A549 (cell line): Measurements from ENCODE around the gene RYR1. TPM values are rescaled to one million over a fixed set of nuclear protein-coding genes. Genes with fewer than 3 reads are reported as not detected.

Experiments
- ATAC-seq, 2 experiments: fragments of 200-7000 bp in 1 of 2; fragments of >200 bp in 1 of 2; cut with Nextera tagmentation in 1 of 2; cut with Tn5 transposase in 1 of 2; 3 replicates each; pipeline versions ENCODE4 v1.8.0 to v1.9.1; 2018 to 2020; ENCODE audit warnings: mild to moderate bottlenecking in 1 of 2, moderate library complexity in 1 of 2
- CTCF ChIA-PET: fragments of 300-600 bp; sonication (Branson Sonifier 250); formaldehyde crosslinking; extraction: SDS; loops from one replicate; lab custom pipeline; 2021; ENCODE audit warnings: antibody characterized with exemption, inconsistent platforms; lab: Yijun Ruan, JAX
- POLR2A ChIA-PET: fragments of 350-600 bp; formaldehyde crosslinking; extraction: SDS; loops from one replicate; lab custom pipeline; 2021; ENCODE audit warnings: antibody characterized with exemption, inconsistent platforms; lab: Yijun Ruan, JAX
- DNase-seq, 2 experiments: peaks; one replicate each; pipeline versions ENCODE4 v3.0.0 to v3.0.0-alpha.2; 2011 to 2016; ENCODE audit warnings: low read depth in 1 of 2, low spot score in 1 of 2
- FAIRE-seq: peaks from 2 replicates; lab custom pipeline; 2011; peaks lifted over from hg19 to GRCh38; lab: Jason Lieb, UNC
- H3K27ac ChIP-seq, 2 experiments: fragments of >200 bp; sonication (Bioruptor Twin); formaldehyde crosslinking; 3 replicates each; pipeline ENCODE4 v1.5.1; 2016 to 2017
- H3K4me1 ChIP-seq: fragments of >200 bp; sonication (Bioruptor Twin); formaldehyde crosslinking; 3 replicates; pipeline ENCODE4 v1.6.1; 2016
- H3K4me2 ChIP-seq: fragments of >200 bp; sonication (Bioruptor Twin); formaldehyde crosslinking; 3 replicates; pipeline ENCODE4 v1.6.1; 2016
- H3K4me3 ChIP-seq: fragments of >200 bp; sonication (Bioruptor Twin); formaldehyde crosslinking; 3 replicates; pipeline ENCODE4 v1.5.1; 2016
- H3K9me3 ChIP-seq: fragments of >200 bp; sonication (Bioruptor Twin); formaldehyde crosslinking; 3 replicates; pipeline ENCODE4 v1.6.1; 2016
- BHLHE40 ChIP-seq: IDR thresholded peaks from 2 replicates; pipeline ENCODE4 v1.6.1; 2012; ENCODE audit warnings: low read depth, low read length, inconsistent platforms
- CEBPB ChIP-seq, 2 experiments: fragments of >200 bp in 1 of 2; sonication (Bioruptor Twin) in 1 of 2; formaldehyde crosslinking in 1 of 2; IDR thresholded peaks; 2 replicates each; pipeline ENCODE4 v1.6.1; 2012 to 2016
- CHD2 ChIP-seq: fragments of 150-350 bp; IDR thresholded peaks from 2 replicates; pipeline ENCODE4 v1.6.1; 2014; ENCODE audit warnings: low read length; ENCODE audit not compliant: partially characterized antibody
- EHF ChIP-seq: fragments of 250-450 bp; sonication (Bioruptor Pico); IDR thresholded peaks from 2 replicates; pipeline ENCODE4 v1.5.0; 2020; ENCODE audit warnings: mild to moderate bottlenecking
- ESRRA ChIP-seq: fragments of 150-350 bp; IDR thresholded peaks from 2 replicates; pipeline ENCODE4 v1.6.1; 2014; ENCODE audit warnings: mild to moderate bottlenecking, low read length, borderline replicate concordance
- FOXS1 ChIP-seq: fragments of 250-450 bp; sonication (Bioruptor Pico); IDR thresholded peaks from 2 replicates; pipeline ENCODE4 v1.5.0; 2020; ENCODE audit warnings: mild to moderate bottlenecking, moderate library complexity
- HDAC2 ChIP-seq: fragments of 200-600 bp; sonication (generic); IDR thresholded peaks from 2 replicates; pipeline ENCODE4 v1.6.1; 2016
- JUN ChIP-seq, 2 experiments: fragments of >200 bp; sonication (Bioruptor Twin); formaldehyde crosslinking; IDR thresholded peaks; 2 replicates in 1 of 2; 3 replicates in 1 of 2; pipeline ENCODE4 v1.6.1; 2016 to 2017
- KDM5A ChIP-seq: fragments of 200-600 bp; sonication (generic); IDR thresholded peaks from 2 replicates; pipeline ENCODE4 v1.6.1; 2016; ENCODE audit warnings: antibody characterized with exemption, mild to moderate bottlenecking
- MAFK ChIP-seq: fragments of 450-650 bp; IDR thresholded peaks from 2 replicates; pipeline ENCODE4 v1.6.1; 2014; ENCODE audit not compliant: partially characterized antibody
- MAZ ChIP-seq: fragments of 150-350 bp; IDR thresholded peaks from 2 replicates; pipeline ENCODE4 v1.6.1; 2014; ENCODE audit warnings: antibody characterized with exemption, low read depth, low read length, borderline replicate concordance
- NPAS2 ChIP-seq: fragments of 250-450 bp; sonication (Bioruptor Pico); IDR thresholded peaks from 2 replicates; pipeline ENCODE4 v1.8.0; 2022; ENCODE audit warnings: mild to moderate bottlenecking, moderate library complexity, borderline replicate concordance
- NR3C1 ChIP-seq: fragments of >200 bp; sonication (Bioruptor Twin); formaldehyde crosslinking; IDR thresholded peaks from 3 replicates; pipeline ENCODE4 v1.6.1; 2017
- POLR2A ChIP-seq: IDR thresholded peaks from 2 replicates; pipeline ENCODE4 v1.6.1; 2012; ENCODE audit warnings: mild to moderate bottlenecking, low read length
- POLR2AphosphoS2 ChIP-seq: conservative IDR thresholded peaks from 2 replicates; pipeline ENCODE4 v1.6.1; 2012; ENCODE audit warnings: low read length, improper control_type of control experiment, inconsistent platforms
- RAD21 ChIP-seq, 2 experiments: fragments of >200 bp in 1 of 2; sonication (Bioruptor Twin) in 1 of 2; formaldehyde crosslinking in 1 of 2; IDR thresholded peaks in 1 of 2; conservative IDR thresholded peaks in 1 of 2; 2 replicates in 1 of 2; 3 replicates in 1 of 2; pipeline ENCODE4 v1.6.1; 2012 to 2018; ENCODE audit warnings: inconsistent platforms in 1 of 2
- RCOR1 ChIP-seq: fragments of 150-350 bp; IDR thresholded peaks from 2 replicates; pipeline ENCODE4 v1.6.1; 2014; ENCODE audit warnings: antibody characterized with exemption, low read length, low read depth
- TP53 ChIP-seq: fragments of 250-450 bp; sonication (Bioruptor Pico); IDR thresholded peaks from 2 replicates; pipeline ENCODE4 v1.5.0; 2021; ENCODE audit warnings: mild to moderate bottlenecking, moderate library complexity
- ZSCAN20 ChIP-seq: fragments of 250-450 bp; sonication (Bioruptor Pico); IDR thresholded peaks from 2 replicates; pipeline ENCODE4 v1.8.0; 2022; ENCODE audit warnings: mild to moderate bottlenecking, moderate library complexity
- WGBS: methylation state at CpG from one replicate; pipeline ENCODE4 v1.1.6; 2017; ENCODE audit errors: missing lambda C conversion rate; 5-methylcytosine and 5-hydroxymethylcytosine counted together
- polyA plus RNA-seq, 4 experiments: library from polyadenylated mRNA; depleted of rRNA in 3 of 4; stranded (reverse); fragments of >200 nt; fragmentation: RNase III in 1 of 4; extraction: RNeasy Plus Mini Kit Qiagen cat#74134 plus additional on column Dnase treatment in 1 of 4; gene quantifications; 2 replicates in 3 of 4; 3 replicates in 1 of 4; pipeline ENCODE4 v1.2.3, GENCODE V29; 2011 to 2017
- TF ChIP-seq, protein P1 (sequence below): fragments of 200-600 bp; sonication (generic); IDR thresholded peaks from 2 replicates; pipeline ENCODE4 v1.6.1; 2016; ENCODE audit warnings: antibody characterized with exemption, mild to moderate bottlenecking, moderate library complexity
- TF ChIP-seq, protein P2 (sequence below): fragments of 250-450 bp; sonication (Bioruptor Pico); IDR thresholded peaks from 2 replicates; pipeline ENCODE4 v1.5.0; 2020; ENCODE audit warnings: low read depth, mild to moderate bottlenecking, moderate library complexity
- TF ChIP-seq, protein P3 (sequence below): IDR thresholded peaks from 2 replicates; pipeline ENCODE4 v1.6.1; 2012; ENCODE audit warnings: low read depth, borderline replicate concordance
- TF ChIP-seq, protein P4 (sequence below): fragments of 250-450 bp; sonication (Bioruptor Pico); IDR thresholded peaks from 2 replicates; pipeline ENCODE4 v1.5.0; 2021; ENCODE audit warnings: mild to moderate bottlenecking, moderate library complexity, borderline replicate concordance
- TF ChIP-seq, protein P5 (sequence below): IDR thresholded peaks from 2 replicates; pipeline ENCODE4 v1.6.1; 2012
- TF ChIP-seq, protein P6 (sequence below): IDR thresholded peaks from 2 replicates; pipeline ENCODE4 v1.6.1; 2012

The RYR1 gene
- polyA plus RNA-seq, 2 of the 4 experiments (the other 2 are of a cell fraction) = 1.4 to 3.1 TPM

DNA sequence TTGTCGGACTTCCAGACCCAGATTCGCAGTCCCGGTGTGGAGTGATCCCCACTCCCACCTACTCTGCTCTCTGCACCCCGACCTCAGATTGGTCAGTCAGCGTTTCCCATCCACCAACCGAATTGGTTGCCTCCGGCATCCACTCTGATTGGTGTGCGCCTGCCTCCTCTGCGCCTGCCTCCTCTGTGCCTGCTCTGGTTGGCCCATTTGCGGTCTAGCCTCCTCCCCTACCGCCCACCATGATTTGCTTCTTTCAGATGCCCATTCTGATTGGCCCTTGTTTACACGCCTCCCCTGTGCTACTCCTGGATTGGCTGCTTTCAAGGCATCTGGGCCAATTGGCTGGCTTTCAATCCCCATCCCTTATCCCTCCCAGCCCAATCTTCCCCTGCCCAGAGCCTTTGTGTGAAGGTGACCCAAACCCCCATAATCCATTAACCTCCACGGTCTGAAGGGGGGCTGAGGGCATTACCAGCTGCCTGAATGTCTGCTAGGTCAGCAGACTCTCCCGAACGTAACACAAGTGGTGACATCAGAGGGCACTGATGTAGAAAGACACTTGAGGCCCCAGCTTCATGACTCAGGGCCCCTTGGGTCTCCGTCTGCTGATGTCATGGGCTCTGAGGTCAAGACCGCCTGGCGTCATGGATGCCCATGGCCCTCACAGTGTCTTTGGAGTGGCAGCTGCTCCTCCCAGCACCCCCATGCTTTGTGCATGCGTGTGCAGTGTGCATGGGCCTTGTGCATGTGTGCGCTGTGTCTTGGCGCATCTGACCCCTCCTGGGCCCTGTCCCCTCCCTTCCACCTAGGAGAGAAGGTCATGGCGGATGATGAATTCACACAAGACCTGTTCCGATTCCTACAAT, 103.8 kb downstream of the RYR1 start:
- CTCF ChIA-PET = interaction anchor here (0.5 to 2.0 kb wide), 5 partner anchors 9 to 98 kb away, joined by 3 to 6 read pairs (median 3); no protein-coding TSS in a partner anchor

DNA sequence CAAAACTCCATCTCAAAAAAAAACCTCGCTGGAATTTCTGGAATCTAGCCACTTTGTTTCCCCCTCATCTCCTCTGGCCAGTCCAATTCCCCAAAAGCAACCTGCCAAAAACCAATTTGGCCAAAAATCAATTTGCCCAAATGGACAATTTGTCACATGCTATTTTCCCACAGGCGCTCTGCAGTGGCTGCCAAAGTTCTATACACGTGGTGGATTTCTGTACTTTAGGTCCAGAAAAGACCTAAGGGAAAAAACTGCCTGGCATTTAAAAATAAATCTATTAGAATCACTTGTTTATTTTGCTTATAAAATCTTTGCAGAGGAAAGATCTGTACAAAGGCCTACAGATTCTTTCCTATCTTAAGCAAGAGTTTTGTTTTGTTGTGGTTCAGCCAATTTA, 104.9 kb downstream of the RYR1 start:
- no peak overlapping the region for H3K4me2 ChIP-seq
- DNase-seq (no peak), FAIRE-seq (peak; percentile 36), ATAC-seq (no peak)
- ChIA-PET POLR2A (no interaction called here), CTCF (interaction anchor here (0.6 to 2.0 kb wide), 4 partner anchors 59 to 422 kb away, joined by 3 to 6 read pairs (median 4); no protein-coding TSS in a partner anchor)
- TF ChIP-seq RAD21 (conservative IDR thresholded peaks at IDR 0.05 in 1 of 2, IDR thresholded peaks at IDR 0.05 in 1 of 2) = no peak
- TF ChIP-seq POLR2A = no peak
- TF ChIP-seq HDAC2 = no peak
- TF ChIP-seq NPAS2 = no peak
- TF ChIP-seq BHLHE40 = no peak
- TF ChIP-seq MAFK = no peak
- TF ChIP-seq NR3C1 = no peak
- no peak for TF ChIP-seq RCOR1
- TF ChIP-seq, protein P1, sequence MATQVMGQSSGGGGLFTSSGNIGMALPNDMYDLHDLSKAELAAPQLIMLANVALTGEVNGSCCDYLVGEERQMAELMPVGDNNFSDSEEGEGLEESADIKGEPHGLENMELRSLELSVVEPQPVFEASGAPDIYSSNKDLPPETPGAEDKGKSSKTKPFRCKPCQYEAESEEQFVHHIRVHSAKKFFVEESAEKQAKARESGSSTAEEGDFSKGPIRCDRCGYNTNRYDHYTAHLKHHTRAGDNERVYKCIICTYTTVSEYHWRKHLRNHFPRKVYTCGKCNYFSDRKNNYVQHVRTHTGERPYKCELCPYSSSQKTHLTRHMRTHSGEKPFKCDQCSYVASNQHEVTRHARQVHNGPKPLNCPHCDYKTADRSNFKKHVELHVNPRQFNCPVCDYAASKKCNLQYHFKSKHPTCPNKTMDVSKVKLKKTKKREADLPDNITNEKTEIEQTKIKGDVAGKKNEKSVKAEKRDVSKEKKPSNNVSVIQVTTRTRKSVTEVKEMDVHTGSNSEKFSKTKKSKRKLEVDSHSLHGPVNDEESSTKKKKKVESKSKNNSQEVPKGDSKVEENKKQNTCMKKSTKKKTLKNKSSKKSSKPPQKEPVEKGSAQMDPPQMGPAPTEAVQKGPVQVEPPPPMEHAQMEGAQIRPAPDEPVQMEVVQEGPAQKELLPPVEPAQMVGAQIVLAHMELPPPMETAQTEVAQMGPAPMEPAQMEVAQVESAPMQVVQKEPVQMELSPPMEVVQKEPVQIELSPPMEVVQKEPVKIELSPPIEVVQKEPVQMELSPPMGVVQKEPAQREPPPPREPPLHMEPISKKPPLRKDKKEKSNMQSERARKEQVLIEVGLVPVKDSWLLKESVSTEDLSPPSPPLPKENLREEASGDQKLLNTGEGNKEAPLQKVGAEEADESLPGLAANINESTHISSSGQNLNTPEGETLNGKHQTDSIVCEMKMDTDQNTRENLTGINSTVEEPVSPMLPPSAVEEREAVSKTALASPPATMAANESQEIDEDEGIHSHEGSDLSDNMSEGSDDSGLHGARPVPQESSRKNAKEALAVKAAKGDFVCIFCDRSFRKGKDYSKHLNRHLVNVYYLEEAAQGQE = no peak
- TF ChIP-seq ZSCAN20 (CRISPR knock-in tag) = no peak
- TF ChIP-seq FOXS1 (CRISPR knock-in tag) = no peak
- TF ChIP-seq, protein P2, sequence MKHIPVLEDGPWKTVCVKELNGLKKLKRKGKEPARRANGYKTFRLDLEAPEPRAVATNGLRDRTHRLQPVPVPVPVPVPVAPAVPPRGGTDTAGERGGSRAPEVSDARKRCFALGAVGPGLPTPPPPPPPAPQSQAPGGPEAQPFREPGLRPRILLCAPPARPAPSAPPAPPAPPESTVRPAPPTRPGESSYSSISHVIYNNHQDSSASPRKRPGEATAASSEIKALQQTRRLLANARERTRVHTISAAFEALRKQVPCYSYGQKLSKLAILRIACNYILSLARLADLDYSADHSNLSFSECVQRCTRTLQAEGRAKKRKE (CRISPR knock-in tag) = no peak
- TF ChIP-seq POLR2AphosphoS2 = no peak
- TF ChIP-seq ESRRA = no peak
- TF ChIP-seq CEBPB (IDR thresholded peaks at IDR 0.05) = no peak
- no peak for TF ChIP-seq JUN (IDR thresholded peaks at IDR 0.05)
- TF ChIP-seq, protein P3, sequence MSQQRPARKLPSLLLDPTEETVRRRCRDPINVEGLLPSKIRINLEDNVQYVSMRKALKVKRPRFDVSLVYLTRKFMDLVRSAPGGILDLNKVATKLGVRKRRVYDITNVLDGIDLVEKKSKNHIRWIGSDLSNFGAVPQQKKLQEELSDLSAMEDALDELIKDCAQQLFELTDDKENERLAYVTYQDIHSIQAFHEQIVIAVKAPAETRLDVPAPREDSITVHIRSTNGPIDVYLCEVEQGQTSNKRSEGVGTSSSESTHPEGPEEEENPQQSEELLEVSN = no peak
- no peak for TF ChIP-seq EHF
- no peak for TF ChIP-seq TP53
- TF ChIP-seq CHD2 = no peak
- peaks cover 54% of the 10 kb centered on the region for H3K9me3 ChIP-seq
- whole genome bisulfite sequencing = 39% methylated on average over 3 of the region's 3 CpGs
- no peak overlapping the region for H3K4me3 ChIP-seq
- H3K4me1 ChIP-seq = peaks cover under 1% of the 10 kb centered on the region; the same call in 2 of the 3 replicates
- H3K27ac ChIP-seq = no peak overlapping the region

More for the DNA sequence above, 103.8 kb downstream of the RYR1 start:
- TF ChIP-seq HDAC2 = no peak
- TF ChIP-seq POLR2A = peak; percentile 17; the same call in 1 of the 2 replicates
- TF ChIP-seq, protein P4, sequence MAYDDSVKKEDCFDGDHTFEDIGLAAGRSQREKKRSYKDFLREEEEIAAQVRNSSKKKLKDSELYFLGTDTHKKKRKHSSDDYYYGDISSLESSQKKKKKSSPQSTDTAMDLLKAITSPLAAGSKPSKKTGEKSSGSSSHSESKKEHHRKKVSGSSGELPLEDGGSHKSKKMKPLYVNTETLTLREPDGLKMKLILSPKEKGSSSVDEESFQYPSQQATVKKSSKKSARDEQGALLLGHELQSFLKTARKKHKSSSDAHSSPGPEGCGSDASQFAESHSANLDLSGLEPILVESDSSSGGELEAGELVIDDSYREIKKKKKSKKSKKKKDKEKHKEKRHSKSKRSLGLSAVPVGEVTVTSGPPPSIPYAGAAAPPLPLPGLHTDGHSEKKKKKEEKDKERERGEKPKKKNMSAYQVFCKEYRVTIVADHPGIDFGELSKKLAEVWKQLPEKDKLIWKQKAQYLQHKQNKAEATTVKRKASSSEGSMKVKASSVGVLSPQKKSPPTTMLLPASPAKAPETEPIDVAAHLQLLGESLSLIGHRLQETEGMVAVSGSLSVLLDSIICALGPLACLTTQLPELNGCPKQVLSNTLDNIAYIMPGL = no peak
- no peak for TF ChIP-seq KDM5A
- TF ChIP-seq, protein P5, sequence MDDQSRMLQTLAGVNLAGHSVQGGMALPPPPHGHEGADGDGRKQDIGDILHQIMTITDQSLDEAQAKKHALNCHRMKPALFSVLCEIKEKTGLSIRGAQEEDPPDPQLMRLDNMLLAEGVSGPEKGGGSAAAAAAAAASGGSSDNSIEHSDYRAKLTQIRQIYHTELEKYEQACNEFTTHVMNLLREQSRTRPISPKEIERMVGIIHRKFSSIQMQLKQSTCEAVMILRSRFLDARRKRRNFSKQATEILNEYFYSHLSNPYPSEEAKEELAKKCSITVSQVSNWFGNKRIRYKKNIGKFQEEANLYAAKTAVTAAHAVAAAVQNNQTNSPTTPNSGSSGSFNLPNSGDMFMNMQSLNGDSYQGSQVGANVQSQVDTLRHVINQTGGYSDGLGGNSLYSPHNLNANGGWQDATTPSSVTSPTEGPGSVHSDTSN = no peak
- TF ChIP-seq MAZ = no peak
- TF ChIP-seq MAFK = peak; percentile 1
- TF ChIP-seq, protein P6, sequence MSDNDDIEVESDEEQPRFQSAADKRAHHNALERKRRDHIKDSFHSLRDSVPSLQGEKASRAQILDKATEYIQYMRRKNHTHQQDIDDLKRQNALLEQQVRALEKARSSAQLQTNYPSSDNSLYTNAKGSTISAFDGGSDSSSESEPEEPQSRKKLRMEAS = no peak
- FAIRE-seq = no peak
- Histone ChIP-seq H3K4me3 (no peak overlapping the region), H3K4me2 (no peak overlapping the region), H3K9me3 (peaks cover 48% of the 10 kb centered on the region), H3K4me1 (no peaks in the 10 kb centered on the region), H3K27ac (no peak overlapping the region)
- POLR2A ChIA-PET = no interaction called here
- WGBS = 68% methylated on average over 23 of the region's 23 CpGs
- ATAC-seq = no peak
- no peak for DNase-seq
